Measurements from ENCODE around the gene NR2F6.
A peak's percentile ranks its signal among the peaks of the same experiment; 100 is the strongest.

Gene NR2F6

GRCh38 chr19:17263712-17264640 is 18.3 kb upstream of the NR2F6 start:
- in situ Hi-C loops (cut with MboI; ENCODE audit: low pct_unique_long_range_greater_than_20kb, low sequenced_read_pairs, unreplicated experiment): no loop called here
- no peak for DNase-seq (ENCODE audit: low spot score)
- TF ChIP-seq CTCF (IDR thresholded peaks at IDR 0.05; ENCODE audit: extremely low read depth, insufficient read depth, missing control alignments): no peak

- no peak for DNase-seq (ENCODE audit: low spot score)
- no peak for TF ChIP-seq CTCF (IDR thresholded peaks at IDR 0.05; ENCODE audit: extremely low read depth, insufficient read depth, missing control alignments)
- in situ Hi-C loops (cut with MboI; ENCODE audit: low pct_unique_long_range_greater_than_20kb, low sequenced_read_pairs, unreplicated experiment): no loop called here
Observed at GRCh38 chr19:17262557-17262956, 16.8 kb upstream of the NR2F6 start.

GRCh38 chr19:17260842-17261325 is 15.2 kb upstream of the NR2F6 start:
- DNase-seq (ENCODE audit: low spot score): peak; percentile 95
- in situ Hi-C loops (cut with MboI; ENCODE audit: low pct_unique_long_range_greater_than_20kb, low sequenced_read_pairs, unreplicated experiment): no loop called here
- peak; percentile 97 for TF ChIP-seq CTCF (IDR thresholded peaks at IDR 0.05; ENCODE audit: extremely low read depth, insufficient read depth, missing control alignments)

GRCh38 chr19:17259934-17260333 is 14.2 kb upstream of the NR2F6 start:
- TF ChIP-seq CTCF (IDR thresholded peaks at IDR 0.05; ENCODE audit: extremely low read depth, insufficient read depth, missing control alignments): no peak
- DNase-seq (ENCODE audit: low spot score): no peak
- in situ Hi-C loops (cut with MboI; ENCODE audit: low pct_unique_long_range_greater_than_20kb, low sequenced_read_pairs, unreplicated experiment): no loop called here

GRCh38 chr19:17259118-17259780 is 13.5 kb upstream of the NR2F6 start:
- no peak for DNase-seq (ENCODE audit: low spot score)
- TF ChIP-seq CTCF (IDR thresholded peaks at IDR 0.05; ENCODE audit: extremely low read depth, insufficient read depth, missing control alignments): no peak
- in situ Hi-C loops (cut with MboI; ENCODE audit: low pct_unique_long_range_greater_than_20kb, low sequenced_read_pairs, unreplicated experiment): no loop called here

GRCh38 chr19:17256130-17256529 is 10.4 kb upstream of the NR2F6 start:
- in situ Hi-C loops (cut with MboI; ENCODE audit: low pct_unique_long_range_greater_than_20kb, low sequenced_read_pairs, unreplicated experiment): no loop called here
- no peak for DNase-seq (ENCODE audit: low spot score)
- no peak for TF ChIP-seq CTCF (IDR thresholded peaks at IDR 0.05; ENCODE audit: extremely low read depth, insufficient read depth, missing control alignments)
